ENCODE measurements around the gene PRKAB2. TPM values are rescaled to one million over a fixed set of nuclear protein-coding genes. Genes with fewer than 3 reads are reported as not detected.
"Not testable (repeated sequence)": the region's sequence is repeated elsewhere in the genome, so short reads cannot be mapped to it uniquely, and the experiment has no call there.

The PRKAB2 gene
- total and polyA plus RNA-seq, 2 of the 13 experiments (the other 11 are each of a cell fraction or from before 2014, with no cell fraction given): 44.0 to 118 TPM

DNA sequence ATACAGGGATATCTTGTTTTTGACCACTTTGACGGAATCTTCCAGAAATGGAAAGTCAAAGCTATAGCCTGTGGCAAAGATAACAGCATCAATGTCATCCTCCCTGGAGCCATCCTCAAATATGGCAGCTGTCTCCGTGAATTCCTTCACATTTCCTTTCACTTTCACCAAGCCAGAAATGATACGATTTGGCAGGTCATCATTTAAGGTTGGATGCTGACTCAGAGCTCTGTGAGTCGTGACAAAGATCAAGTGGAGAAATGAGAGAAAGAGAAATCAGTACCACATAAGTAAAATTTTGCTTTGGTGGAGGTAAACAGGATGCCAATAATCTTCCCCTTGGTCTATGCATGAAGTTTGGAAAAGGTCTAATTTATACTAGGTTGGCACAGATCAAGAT lies 29.0 kb upstream of the PRKAB2 start:
- Histone ChIP-seq H3K4me2 (ENCODE audit: low read depth, low read length) (no peak overlapping the region), H3K4me1 (ENCODE audit: insufficient read depth, low read length) (no peaks in the 10 kb centered on the region), H3K79me2 (ENCODE audit: insufficient read depth, low read length) (no peaks in the 10 kb centered on the region), H4K20me1 (ENCODE audit: insufficient read depth, low read length) (no peaks in the 10 kb centered on the region; the same call in 1 of the 2 replicates), H3K27me3 (ENCODE audit: control insufficient read depth in 1 of 2, insufficient read depth in 2 of 2, low read length in 2 of 2) (no peaks in the 10 kb centered on the region), H3K9ac (ENCODE audit: insufficient read depth, low read depth, low read length) (no peak overlapping the region), H3K4me3 (replicated peaks in 1 of 3; ENCODE audit: insufficient read depth in 1 of 3, low read depth in 2 of 3, low read length in 3 of 3) (no peak overlapping the region), H2AFZ (ENCODE audit: low read length) (no peak overlapping the region), H3K27ac (ENCODE audit: extremely low read length, insufficient read depth, low read length) (no peak overlapping the region), H3K9me3 (ENCODE audit: low read length) (peaks cover 6% of the 10 kb centered on the region; the same call in 1 of the 2 replicates), H3K36me3 (replicated peaks in 1 of 2; ENCODE audit: control insufficient read depth in 1 of 2, insufficient read depth in 2 of 2, low read length in 2 of 2) (peaks cover 10 to 31% of the 10 kb centered on the region in 2 experiments)
- intact Hi-C loops (cut with micrococcal nuclease; ENCODE audit: unreplicated experiment) (loop anchor here (5.0 kb wide), 1 partner anchor 36 kb away; no protein-coding TSS in a partner anchor), in situ Hi-C loops (cut with HindIII; ENCODE audit: extremely low pct_ligation_motif_present, low pct_unique_long_range_greater_than_20kb) (no loop called here)
- FAIRE-seq (no peak), ATAC-seq (peak; percentile 13; the same call in 1 of the 3 replicates), DNase-seq (ENCODE audit: low spot score) (no peak)
- no TSS peak for BruUV-seq (replicated peaks)
- ChIA-PET CTCF (ENCODE audit: low intra/inter-chr PET ratio, low total read pairs) (no interaction called here), POLR2A (interaction anchor here (1.0 to 3.4 kb wide), 4 partner anchors 10 to 46 kb away, joined by 3 to 16 read pairs (median 8); partner anchors contain the start of gene CHD1L)
- TF ChIP-seq MAFF (IDR thresholded peaks at IDR 0.05; ENCODE audit: low read depth, low read length) (0 out of 2 replicates have a peak, but pooled peaks have one; percentile 20), IRF2 (CRISPR knock-in tag; IDR thresholded peaks at IDR 0.05) (0 out of 2 replicates have a peak, but pooled peaks have one; percentile 11), ZNF720 (CRISPR knock-in tag; IDR thresholded peaks at IDR 0.05) (no peak), RBM22 (optimal IDR thresholded peaks at IDR 0.05; ENCODE audit: low read length) (peak; percentile 95), PAF1 (CRISPR knock-in tag; IDR thresholded peaks at IDR 0.05) (peak; percentile 89; the same call in 1 of the 2 replicates), SCMH1 (CRISPR knock-in tag; IDR thresholded peaks at IDR 0.05; ENCODE audit: borderline replicate concordance) (no peak), DPF2 (CRISPR knock-in tag; IDR thresholded peaks at IDR 0.05; ENCODE audit: borderline replicate concordance, low read depth) (no peak), GFI1 (CRISPR knock-in tag; IDR thresholded peaks at IDR 0.05; ENCODE audit: borderline replicate concordance) (no peak), NFE2L1 (CRISPR knock-in tag; IDR thresholded peaks at IDR 0.05; ENCODE audit: borderline replicate concordance) (no peak), ZNF773 (CRISPR knock-in tag; IDR thresholded peaks at IDR 0.05; ENCODE audit: borderline replicate concordance) (no peak), POLR2A (IDR thresholded peaks at IDR 0.05; ENCODE audit: insufficient read depth in 1 of 2, low read depth in 2 of 2, low read length in 2 of 2) (peak in 1 of 2 experiments; percentile 20; a peak in 1 of 4 replicates), TEAD2 (CRISPR knock-in tag; IDR thresholded peaks at IDR 0.05) (no peak), ZNF780A (CRISPR knock-in tag; IDR thresholded peaks at IDR 0.05) (no peak), IKZF1 (IDR thresholded peaks at IDR 0.05) (no peak), POLR2G (IDR thresholded peaks at IDR 0.05; ENCODE audit: low read depth, low read length) (peak; percentile 68), ZNF235 (CRISPR knock-in tag; IDR thresholded peaks at IDR 0.05; ENCODE audit: borderline replicate concordance) (no peak), ZBTB20 (CRISPR knock-in tag; IDR thresholded peaks at IDR 0.05; ENCODE audit: borderline replicate concordance, low read depth) (no peak), STAG1 (CRISPR knock-in tag; IDR thresholded peaks at IDR 0.05) (no peak)
- TF ChIP-seq, protein P1, sequence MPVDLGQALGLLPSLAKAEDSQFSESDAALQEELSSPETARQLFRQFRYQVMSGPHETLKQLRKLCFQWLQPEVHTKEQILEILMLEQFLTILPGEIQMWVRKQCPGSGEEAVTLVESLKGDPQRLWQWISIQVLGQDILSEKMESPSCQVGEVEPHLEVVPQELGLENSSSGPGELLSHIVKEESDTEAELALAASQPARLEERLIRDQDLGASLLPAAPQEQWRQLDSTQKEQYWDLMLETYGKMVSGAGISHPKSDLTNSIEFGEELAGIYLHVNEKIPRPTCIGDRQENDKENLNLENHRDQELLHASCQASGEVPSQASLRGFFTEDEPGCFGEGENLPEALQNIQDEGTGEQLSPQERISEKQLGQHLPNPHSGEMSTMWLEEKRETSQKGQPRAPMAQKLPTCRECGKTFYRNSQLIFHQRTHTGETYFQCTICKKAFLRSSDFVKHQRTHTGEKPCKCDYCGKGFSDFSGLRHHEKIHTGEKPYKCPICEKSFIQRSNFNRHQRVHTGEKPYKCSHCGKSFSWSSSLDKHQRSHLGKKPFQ (CRISPR knock-in tag; IDR thresholded peaks at IDR 0.05; ENCODE audit: insufficient replicate concordance): no peak
- WGBS (ENCODE audit: low lambda C conversion rate): 95% methylated on average over 4 of the region's 4 CpGs

DNA sequence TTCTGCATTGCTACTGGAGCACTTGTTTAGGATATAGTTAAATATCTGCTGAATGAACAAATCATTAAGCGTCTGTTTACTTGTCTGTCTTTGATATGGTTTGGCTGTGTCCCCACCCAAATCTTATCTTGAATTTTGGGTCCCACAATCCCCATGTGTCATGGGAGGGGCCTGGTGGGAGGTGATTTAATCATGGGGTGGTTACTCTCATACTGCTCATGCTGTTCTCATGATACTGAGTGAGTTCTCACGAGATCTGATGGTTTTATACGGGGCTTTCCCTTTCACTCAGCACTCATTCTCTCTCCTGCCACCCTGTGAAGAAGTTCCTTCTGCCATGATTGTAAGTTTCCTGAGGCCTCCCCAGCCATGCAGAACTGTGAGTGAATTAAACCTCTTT lies 25.1 kb upstream of the PRKAB2 start:
- H3K27ac ChIP-seq (ENCODE audit: extremely low read length, insufficient read depth, low read length); H3K9me3 ChIP-seq (ENCODE audit: low read length); H3K27me3 ChIP-seq (ENCODE audit: control insufficient read depth in 1 of 2, insufficient read depth in 2 of 2, low read length in 2 of 2); H3K4me1 ChIP-seq (ENCODE audit: insufficient read depth, low read length); intact Hi-C loops (cut with micrococcal nuclease; ENCODE audit: unreplicated experiment); in situ Hi-C loops (cut with HindIII; ENCODE audit: extremely low pct_ligation_motif_present, low pct_unique_long_range_greater_than_20kb); CTCF ChIA-PET (ENCODE audit: low intra/inter-chr PET ratio, low total read pairs); POLR2A ChIA-PET; DNase-seq (ENCODE audit: low spot score); FAIRE-seq; H2AFZ ChIP-seq (ENCODE audit: low read length); H4K20me1 ChIP-seq (ENCODE audit: insufficient read depth, low read length); ATAC-seq; H3K4me2 ChIP-seq (ENCODE audit: low read depth, low read length); H3K79me2 ChIP-seq (ENCODE audit: insufficient read depth, low read length); H3K9ac ChIP-seq (ENCODE audit: insufficient read depth, low read depth, low read length); BruUV-seq (replicated peaks); H3K4me3 ChIP-seq (replicated peaks in 1 of 3; ENCODE audit: insufficient read depth in 1 of 3, low read depth in 2 of 3, low read length in 3 of 3): not testable (repeated sequence)
- 94% methylated on average over 3 of the region's 3 CpGs for WGBS (ENCODE audit: low lambda C conversion rate)
- peaks cover 8 to 15% of the 10 kb centered on the region in 2 experiments; a peak in 3 of 5 replicates for H3K36me3 ChIP-seq (replicated peaks in 1 of 2; ENCODE audit: control insufficient read depth in 1 of 2, insufficient read depth in 2 of 2, low read length in 2 of 2)
